Hepatocyte (in vitro differentiated cells): ENCODE results near the gene DCT.

Experiments
- EZH2 ChIP-seq: fragments of 200-600 bp; sonication (generic); IDR thresholded peaks from 2 replicates; pipeline ENCODE4 v1.6.1; 2016; ENCODE audit warnings: antibody characterized with exemption, mild to moderate bottlenecking, borderline replicate concordance
- TF ChIP-seq, protein P1 (sequence below): fragments of 200-600 bp; sonication (generic); IDR thresholded peaks from 2 replicates; pipeline ENCODE4 v1.5.1; 2016; ENCODE audit warnings: antibody characterized with exemption, mild to moderate bottlenecking; ENCODE audit not compliant: poor library complexity

DNA sequence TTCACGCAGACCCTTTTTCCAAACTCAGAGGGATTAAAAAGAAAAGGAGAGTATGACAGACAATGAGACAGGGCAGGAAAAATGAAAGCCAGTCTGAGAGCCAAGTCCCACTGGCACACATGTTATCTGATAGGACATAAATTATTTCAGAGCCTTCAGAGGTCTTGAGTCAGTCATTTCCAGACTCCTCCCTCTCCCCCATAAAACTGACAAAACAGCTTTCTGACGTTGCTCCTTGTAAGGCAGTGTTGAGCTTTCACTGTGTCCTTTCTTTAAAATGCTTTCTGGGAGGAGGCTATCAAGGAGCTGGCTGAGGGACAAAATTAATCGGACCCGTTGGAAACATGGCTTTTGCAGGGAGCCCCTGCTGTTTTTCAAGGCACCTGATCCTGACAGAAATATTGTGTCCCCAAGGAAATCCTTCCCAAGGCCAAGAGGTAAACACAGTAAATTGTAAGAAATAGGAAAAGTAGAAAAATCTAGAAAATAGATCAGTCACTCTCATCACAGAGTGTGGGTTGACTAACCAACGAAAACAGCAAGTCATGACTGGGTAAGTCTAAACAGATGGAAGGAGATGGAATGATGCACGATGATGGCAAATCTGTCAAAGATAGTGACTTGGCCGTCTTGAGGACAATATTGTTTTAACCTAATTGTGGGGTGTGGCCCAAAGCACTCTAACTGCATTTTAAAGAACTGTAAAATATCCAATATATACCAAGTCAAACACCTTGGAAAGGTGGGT, 89.7 kb downstream of the DCT start:
- TF ChIP-seq, protein P1, sequence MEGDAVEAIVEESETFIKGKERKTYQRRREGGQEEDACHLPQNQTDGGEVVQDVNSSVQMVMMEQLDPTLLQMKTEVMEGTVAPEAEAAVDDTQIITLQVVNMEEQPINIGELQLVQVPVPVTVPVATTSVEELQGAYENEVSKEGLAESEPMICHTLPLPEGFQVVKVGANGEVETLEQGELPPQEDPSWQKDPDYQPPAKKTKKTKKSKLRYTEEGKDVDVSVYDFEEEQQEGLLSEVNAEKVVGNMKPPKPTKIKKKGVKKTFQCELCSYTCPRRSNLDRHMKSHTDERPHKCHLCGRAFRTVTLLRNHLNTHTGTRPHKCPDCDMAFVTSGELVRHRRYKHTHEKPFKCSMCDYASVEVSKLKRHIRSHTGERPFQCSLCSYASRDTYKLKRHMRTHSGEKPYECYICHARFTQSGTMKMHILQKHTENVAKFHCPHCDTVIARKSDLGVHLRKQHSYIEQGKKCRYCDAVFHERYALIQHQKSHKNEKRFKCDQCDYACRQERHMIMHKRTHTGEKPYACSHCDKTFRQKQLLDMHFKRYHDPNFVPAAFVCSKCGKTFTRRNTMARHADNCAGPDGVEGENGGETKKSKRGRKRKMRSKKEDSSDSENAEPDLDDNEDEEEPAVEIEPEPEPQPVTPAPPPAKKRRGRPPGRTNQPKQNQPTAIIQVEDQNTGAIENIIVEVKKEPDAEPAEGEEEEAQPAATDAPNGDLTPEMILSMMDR = no peak
- TF ChIP-seq EZH2 = no peak
